Measurements from ENCODE around the gene HS3ST2. TPM values are rescaled to one million over a fixed set of nuclear protein-coding genes. Genes with fewer than 3 reads are reported as not detected.

HS3ST2 gene
- total RNA-seq, 6 experiments from 2014 or later, result not detected

GRCh38 chr16:22942811-22943210 is 128.8 kb downstream of the HS3ST2 start:
- peaks cover 14% of the 10 kb centered on the region for H3K27me3 Mint-ChIP-seq (ENCODE audit: insufficient read depth)

GRCh38 chr16:22945361-22945760 is 131.4 kb downstream of the HS3ST2 start:
- Mint-ChIP-seq H3K4me3 (no peak overlapping the region), H3K4me1 (ENCODE audit: low read depth) (peaks cover 7% of the 10 kb centered on the region), H3K9me3 (no peaks in the 10 kb centered on the region), H3K27ac (no peak overlapping the region), H3K27me3 (ENCODE audit: insufficient read depth) (peaks cover 16% of the 10 kb centered on the region), H3K36me3 (ENCODE audit: low read depth) (no peaks in the 10 kb centered on the region)
- DNase-seq, result no peak
- no peak for TF ChIP-seq CTCF (IDR thresholded peaks at IDR 0.05)

More at GRCh38 chr16:22942811-22943210, 128.8 kb downstream of the HS3ST2 start:
- H3K9me3 Mint-ChIP-seq, result no peaks in the 10 kb centered on the region
- DNase-seq, result no peak
- no peaks in the 10 kb centered on the region for H3K4me1 Mint-ChIP-seq (ENCODE audit: low read depth)
- no peak for TF ChIP-seq CTCF (IDR thresholded peaks at IDR 0.05)
- no peak overlapping the region for H3K27ac Mint-ChIP-seq
- no peak overlapping the region for H3K4me3 Mint-ChIP-seq
- no peaks in the 10 kb centered on the region for H3K36me3 Mint-ChIP-seq (ENCODE audit: low read depth)

- Mint-ChIP-seq H3K9me3 (no peaks in the 10 kb centered on the region), H3K27me3 (ENCODE audit: insufficient read depth) (peaks cover 12% of the 10 kb centered on the region), H3K4me1 (ENCODE audit: low read depth) (peaks cover 7% of the 10 kb centered on the region), H3K4me3 (no peak overlapping the region), H3K36me3 (ENCODE audit: low read depth) (no peaks in the 10 kb centered on the region), H3K27ac (no peak overlapping the region)
- no peak for TF ChIP-seq CTCF (IDR thresholded peaks at IDR 0.05)
- no peak for DNase-seq
These were observed 132.5 kb downstream of the HS3ST2 start for GRCh38 chr16:22946433-22946832.

GRCh38 chr16:22948058-22948602 is 134.2 kb downstream of the HS3ST2 start:
- peaks cover 10% of the 10 kb centered on the region for H3K27me3 Mint-ChIP-seq (ENCODE audit: insufficient read depth)
- 0 out of 2 replicates have a peak overlapping the region, but pooled peaks have one; percentile 17 for H3K4me3 Mint-ChIP-seq
- H3K27ac Mint-ChIP-seq, result no peak overlapping the region

GRCh38 chr16:22948603-22949368 is 134.8 kb downstream of the HS3ST2 start:
- DNase-seq, result peak; percentile 70
- H3K36me3 Mint-ChIP-seq (ENCODE audit: low read depth), result no peaks in the 10 kb centered on the region
- H3K9me3 Mint-ChIP-seq, result no peaks in the 10 kb centered on the region
- TF ChIP-seq CTCF (IDR thresholded peaks at IDR 0.05), result peak; percentile 94
- H3K4me3 Mint-ChIP-seq, result 0 out of 2 replicates have a peak overlapping the region, but pooled peaks have one; percentile 17
- H3K27me3 Mint-ChIP-seq (ENCODE audit: insufficient read depth), result peaks cover 8% of the 10 kb centered on the region
- H3K4me1 Mint-ChIP-seq (ENCODE audit: low read depth), result peaks cover 7% of the 10 kb centered on the region
- no peak overlapping the region for H3K27ac Mint-ChIP-seq

More at GRCh38 chr16:22948058-22948602, 134.2 kb downstream of the HS3ST2 start:
- Mint-ChIP-seq H3K36me3 (ENCODE audit: low read depth) (no peaks in the 10 kb centered on the region), H3K9me3 (no peaks in the 10 kb centered on the region), H3K4me1 (ENCODE audit: low read depth) (peaks cover 7% of the 10 kb centered on the region)
- no peak for DNase-seq
- TF ChIP-seq CTCF (IDR thresholded peaks at IDR 0.05), result no peak
